SK-N-SH treated with all-trans-retinoic acid at 6 μM for 48 hours (cell line): Measurements from ENCODE around the gene APCDD1L.

ENCODE experiments used
- ATAC-seq: fragments of 200-7000 bp; cut with Tn5 transposase; 3 replicates; pipeline ENCODE4 v1.9.1; 2020; ENCODE audit warnings: mild to moderate bottlenecking, moderate library complexity
- ARNTL ChIP-seq: fragments of 450-650 bp; formaldehyde crosslinking; IDR thresholded peaks from 2 replicates; pipeline ENCODE4 v1.5.0; 2020; ENCODE audit warnings: low read depth, mild to moderate bottlenecking, moderate library complexity, borderline replicate concordance
- CREB5 ChIP-seq: fragments of 250-450 bp; sonication (Bioruptor Pico); IDR thresholded peaks from 2 replicates; pipeline ENCODE4 v1.5.1; 2020; ENCODE audit warnings: low read depth, mild to moderate bottlenecking, moderate library complexity
- CSDC2 ChIP-seq: fragments of 250-450 bp; sonication (Bioruptor Pico); IDR thresholded peaks from 2 replicates; pipeline ENCODE4 v1.5.0; 2020; ENCODE audit warnings: mild to moderate bottlenecking, moderate library complexity
- CSRNP3 ChIP-seq: fragments of 250-450 bp; sonication (Bioruptor Pico); IDR thresholded peaks from 2 replicates; pipeline ENCODE4 v1.5.1; 2021; ENCODE audit warnings: mild to moderate bottlenecking, moderate library complexity
- ESRRG ChIP-seq: fragments of 250-450 bp; sonication (Bioruptor Pico); IDR thresholded peaks from 2 replicates; pipeline ENCODE4 v1.6.1; 2021; ENCODE audit warnings: mild to moderate bottlenecking
- GLIS3 ChIP-seq: fragments of 250-450 bp; sonication (Bioruptor Pico); IDR thresholded peaks from 2 replicates; pipeline ENCODE4 v1.5.0; 2020; ENCODE audit warnings: mild to moderate bottlenecking, moderate library complexity
- ISL1 ChIP-seq: fragments of 250-450 bp; sonication (Bioruptor Pico); IDR thresholded peaks from 2 replicates; pipeline ENCODE4 v2.1.2; 2022; ENCODE audit warnings: mild to moderate bottlenecking, moderate library complexity
- OSR1 ChIP-seq: fragments of 250-450 bp; sonication (Bioruptor Pico); IDR thresholded peaks from 2 replicates; pipeline ENCODE4 v1.8.0; 2022; ENCODE audit warnings: moderate library complexity, mild to moderate bottlenecking, inconsistent platforms
- PATZ1 ChIP-seq: fragments of 250-450 bp; sonication (Bioruptor Pico); IDR thresholded peaks from 2 replicates; pipeline ENCODE4 v1.8.0; 2020; ENCODE audit warnings: mild to moderate bottlenecking, moderate library complexity, borderline replicate concordance
- POU6F1 ChIP-seq: fragments of 250-450 bp; sonication (Bioruptor Pico); IDR thresholded peaks from 2 replicates; pipeline ENCODE4 v1.8.0; 2021; ENCODE audit warnings: low read depth, mild to moderate bottlenecking, moderate library complexity, borderline replicate concordance
- PPARA ChIP-seq: fragments of 250-450 bp; sonication (Bioruptor Pico); IDR thresholded peaks from 2 replicates; pipeline ENCODE4 v1.5.0; 2020; ENCODE audit warnings: mild to moderate bottlenecking, borderline replicate concordance
- RARB ChIP-seq: fragments of 250-450 bp; sonication (Bioruptor Pico); IDR thresholded peaks from 2 replicates; pipeline ENCODE4 v1.8.0; 2021; ENCODE audit warnings: mild to moderate bottlenecking, moderate library complexity
- SNAI2 ChIP-seq: fragments of 250-450 bp; sonication (Bioruptor Pico); IDR thresholded peaks from 2 replicates; pipeline ENCODE4 v1.5.0; 2020; ENCODE audit warnings: mild to moderate bottlenecking, moderate library complexity
- TCF4 ChIP-seq: fragments of 250-450 bp; sonication (Bioruptor Pico); IDR thresholded peaks from 2 replicates; pipeline ENCODE4 v1.8.0; 2021; ENCODE audit warnings: mild to moderate bottlenecking, moderate library complexity, borderline replicate concordance
- TOX ChIP-seq: fragments of 250-450 bp; sonication (Bioruptor Pico); IDR thresholded peaks from 2 replicates; pipeline ENCODE4 v1.8.0; 2021; ENCODE audit warnings: mild to moderate bottlenecking, moderate library complexity, borderline replicate concordance
- TSHZ2 ChIP-seq: fragments of 250-450 bp; sonication (Bioruptor Pico); IDR thresholded peaks from 2 replicates; pipeline ENCODE4 v1.5.0; 2020; ENCODE audit warnings: mild to moderate bottlenecking, moderate library complexity
- ZC3H10 ChIP-seq: fragments of 250-450 bp; sonication (Bioruptor Pico); IDR thresholded peaks from 2 replicates; pipeline ENCODE4 v1.5.1; 2021; ENCODE audit warnings: mild to moderate bottlenecking, moderate library complexity
- ZFP3 ChIP-seq: fragments of 250-450 bp; sonication (Bioruptor Pico); IDR thresholded peaks from 2 replicates; pipeline ENCODE4 v1.5.0; 2020; ENCODE audit warnings: mild to moderate bottlenecking, moderate library complexity
- ZFP30 ChIP-seq: fragments of 450-650 bp; formaldehyde crosslinking; IDR thresholded peaks from 2 replicates; pipeline ENCODE4 v1.5.0; 2022; ENCODE audit warnings: mild to moderate bottlenecking, moderate library complexity
- ZNF565 ChIP-seq: fragments of 450-650 bp; formaldehyde crosslinking; conservative IDR thresholded peaks from 2 replicates; pipeline ENCODE4 v1.5.0; 2020; ENCODE audit warnings: low read depth, mild to moderate bottlenecking, moderate library complexity
- ZNF8 ChIP-seq: fragments of 450-650 bp; formaldehyde crosslinking; IDR thresholded peaks from 2 replicates; pipeline ENCODE4 v1.5.0; 2020; ENCODE audit warnings: mild to moderate bottlenecking, moderate library complexity

APCDD1L gene

GRCh38 chr20:58436868-58437645, 78.1 kb downstream of the APCDD1L start:
- ATAC-seq = no peak
- TF ChIP-seq POU6F1 (CRISPR knock-in tag) (no peak), PPARA (CRISPR knock-in tag) (no peak), RARB (CRISPR knock-in tag) (no peak), ZNF565 (CRISPR knock-in tag) (no peak), SNAI2 (CRISPR knock-in tag) (no peak), CSDC2 (CRISPR knock-in tag) (no peak), TOX (CRISPR knock-in tag) (no peak), ISL1 (CRISPR knock-in tag) (no peak), ARNTL (no peak), TCF4 (CRISPR knock-in tag) (no peak), ZNF8 (CRISPR knock-in tag) (no peak)

GRCh38 chr20:58435237-58435636, 80.0 kb downstream of the APCDD1L start:
- no peak for ATAC-seq
- TF ChIP-seq CSRNP3 (CRISPR knock-in tag) = no peak
- TF ChIP-seq ZC3H10 (CRISPR knock-in tag) = no peak
- no peak for TF ChIP-seq ZNF8 (CRISPR knock-in tag)
- TF ChIP-seq ZFP30 (CRISPR knock-in tag) = no peak
- TF ChIP-seq CSDC2 (CRISPR knock-in tag) = no peak
- TF ChIP-seq TOX (CRISPR knock-in tag) = no peak
- TF ChIP-seq POU6F1 (CRISPR knock-in tag) = no peak
- no peak for TF ChIP-seq ARNTL
- TF ChIP-seq ZFP3 = no peak
- TF ChIP-seq OSR1 = no peak
- TF ChIP-seq ISL1 (CRISPR knock-in tag) = no peak
- TF ChIP-seq RARB (CRISPR knock-in tag) = no peak
- no peak for TF ChIP-seq SNAI2 (CRISPR knock-in tag)
- TF ChIP-seq PPARA (CRISPR knock-in tag) = no peak
- TF ChIP-seq ZNF565 (CRISPR knock-in tag) = no peak
- no peak for TF ChIP-seq PATZ1 (CRISPR knock-in tag)
- TF ChIP-seq ESRRG (CRISPR knock-in tag) = no peak
- TF ChIP-seq, all 23 proteins: peak for 0

- no peak for ATAC-seq
- TF ChIP-seq ISL1 (CRISPR knock-in tag) (no peak), GLIS3 (CRISPR knock-in tag) (no peak), CSRNP3 (CRISPR knock-in tag) (no peak), CREB5 (no peak), TOX (CRISPR knock-in tag) (no peak), SNAI2 (CRISPR knock-in tag) (no peak), TSHZ2 (no peak), ZC3H10 (CRISPR knock-in tag) (no peak), CSDC2 (CRISPR knock-in tag) (no peak)
Measured at GRCh38 chr20:58434326-58434725, 80.9 kb downstream of the APCDD1L start.
